ENCODE measurements around the gene SCN2A.

The SCN2A gene

GRCh38 chr2:165408186-165408585 is 169.0 kb downstream of the SCN2A start:
- H3K4me3 ChIP-seq (IDR thresholded peaks at IDR 0.05; ENCODE audit: insufficient read depth, low read depth, low read length) = no peak overlapping the region
- no peak for TF ChIP-seq CTCF (conservative IDR thresholded peaks at IDR 0.05; ENCODE audit: low read depth, low read length)

GRCh38 chr2:165410276-165410675 is 171.1 kb downstream of the SCN2A start:
- Histone ChIP-seq H3K79me2 (ENCODE audit: insufficient read depth, low read depth) (no peaks in the 10 kb centered on the region), H3K4me2 (no peak overlapping the region), H3K9ac (no peak overlapping the region), H3K4me1 (ENCODE audit: low read depth, poor library complexity, severe bottlenecking) (no peaks in the 10 kb centered on the region), H3K27me3 (ENCODE audit: insufficient read depth, low read depth) (no peaks in the 10 kb centered on the region), H2AFZ (ENCODE audit: low read depth) (no peak overlapping the region), H3K36me3 (ENCODE audit: insufficient read depth) (no peaks in the 10 kb centered on the region), H3K4me3 (IDR thresholded peaks at IDR 0.05; ENCODE audit: insufficient read depth, low read depth, low read length) (no peak overlapping the region), H3K27ac (no peak overlapping the region), H4K20me1 (ENCODE audit: insufficient read depth) (no peaks in the 10 kb centered on the region)
- TF ChIP-seq CTCF (conservative IDR thresholded peaks at IDR 0.05; ENCODE audit: low read depth, low read length) = no peak

More at GRCh38 chr2:165408186-165408585, 169.0 kb downstream of the SCN2A start:
- Histone ChIP-seq H3K4me1 (ENCODE audit: low read depth, poor library complexity, severe bottlenecking) (no peaks in the 10 kb centered on the region), H4K20me1 (ENCODE audit: insufficient read depth) (no peaks in the 10 kb centered on the region), H3K36me3 (ENCODE audit: insufficient read depth) (no peaks in the 10 kb centered on the region), H3K79me2 (ENCODE audit: insufficient read depth, low read depth) (no peaks in the 10 kb centered on the region), H3K27me3 (ENCODE audit: insufficient read depth, low read depth) (no peaks in the 10 kb centered on the region), H3K9ac (no peak overlapping the region), H2AFZ (ENCODE audit: low read depth) (no peak overlapping the region), H3K4me2 (no peak overlapping the region), H3K27ac (no peak overlapping the region)

- H3K4me2 ChIP-seq = no peak overlapping the region
- no peak overlapping the region for H3K27ac ChIP-seq
- H3K79me2 ChIP-seq (ENCODE audit: insufficient read depth, low read depth) = no peaks in the 10 kb centered on the region
- H3K9ac ChIP-seq = no peak overlapping the region
- no peak for TF ChIP-seq CTCF (conservative IDR thresholded peaks at IDR 0.05; ENCODE audit: low read depth, low read length)
- H3K4me1 ChIP-seq (ENCODE audit: low read depth, poor library complexity, severe bottlenecking) = no peaks in the 10 kb centered on the region
- no peaks in the 10 kb centered on the region for H3K27me3 ChIP-seq (ENCODE audit: insufficient read depth, low read depth)
- H4K20me1 ChIP-seq (ENCODE audit: insufficient read depth) = no peaks in the 10 kb centered on the region
- no peak overlapping the region for H3K4me3 ChIP-seq (IDR thresholded peaks at IDR 0.05; ENCODE audit: insufficient read depth, low read depth, low read length)
- no peaks in the 10 kb centered on the region for H3K36me3 ChIP-seq (ENCODE audit: insufficient read depth)
- no peak overlapping the region for H2AFZ ChIP-seq (ENCODE audit: low read depth)
Measured at GRCh38 chr2:165414187-165414586, 175.0 kb downstream of the SCN2A start.

GRCh38 chr2:165417009-165417408 is 177.8 kb downstream of the SCN2A start:
- Histone ChIP-seq H2AFZ (ENCODE audit: low read depth) (no peak overlapping the region), H3K9ac (no peak overlapping the region), H3K4me3 (IDR thresholded peaks at IDR 0.05; ENCODE audit: insufficient read depth, low read depth, low read length) (no peak overlapping the region), H3K4me2 (no peak overlapping the region), H3K36me3 (ENCODE audit: insufficient read depth) (no peaks in the 10 kb centered on the region), H3K79me2 (ENCODE audit: insufficient read depth, low read depth) (no peaks in the 10 kb centered on the region), H4K20me1 (ENCODE audit: insufficient read depth) (no peaks in the 10 kb centered on the region), H3K27me3 (ENCODE audit: insufficient read depth, low read depth) (no peaks in the 10 kb centered on the region), H3K27ac (no peak overlapping the region), H3K4me1 (ENCODE audit: low read depth, poor library complexity, severe bottlenecking) (no peaks in the 10 kb centered on the region)
- no peak for TF ChIP-seq CTCF (conservative IDR thresholded peaks at IDR 0.05; ENCODE audit: low read depth, low read length)

All from KMS-11 (cell line).